ENCODE measurements around the gene DVL1.
"Not testable (repeated sequence)": the region's sequence is repeated elsewhere in the genome, so short reads cannot be mapped to it uniquely, and the experiment has no call there.

The DVL1 gene

DNA sequence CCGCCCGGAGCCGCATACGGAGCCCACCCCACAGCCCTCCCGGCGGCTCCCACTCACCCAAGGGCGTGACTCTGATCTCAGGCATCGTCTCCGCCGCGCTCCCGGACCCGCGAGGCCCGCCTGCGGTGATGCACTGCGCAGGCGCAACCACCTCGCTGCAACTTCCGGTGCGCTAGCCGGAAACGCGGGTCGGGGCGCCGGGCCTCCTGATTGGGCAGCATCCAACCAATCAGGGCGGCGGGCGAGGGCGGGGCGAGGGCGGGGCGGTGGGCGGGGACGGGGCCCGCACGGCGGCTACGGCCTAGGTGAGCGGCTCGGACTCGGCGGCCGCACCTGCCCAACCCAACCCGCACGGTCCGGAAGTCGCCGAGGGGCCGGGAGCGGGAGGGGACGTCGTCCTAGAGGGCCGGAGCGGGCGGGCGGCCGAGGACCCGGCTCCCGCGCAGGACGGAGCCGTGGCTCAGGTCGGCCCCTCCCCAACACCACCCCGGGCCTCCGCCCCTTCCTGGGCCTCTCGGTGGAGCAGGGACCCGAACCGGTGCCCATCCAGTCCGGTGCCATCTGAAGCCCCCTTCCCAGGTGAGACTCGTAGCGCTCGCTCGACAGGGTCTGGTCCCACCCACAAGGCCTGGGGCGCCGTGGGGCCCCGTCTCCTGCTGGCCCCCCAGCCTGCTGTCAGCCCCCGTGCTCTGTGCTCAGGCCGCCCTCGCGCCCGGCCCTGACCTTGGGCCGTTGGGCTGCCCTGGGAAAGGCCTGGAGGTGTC lies 24.5 kb downstream of the DVL1 start, which contains the start of the genes CPTP and INTS11:
TSS of gene CPTP (plus strand) at position 279 of the 764 bp plus-strand sequence. CDS start 2,109 bp downstream, outside the sequence.
TSS of gene INTS11 (minus strand) at position 137 of the 764 bp plus-strand sequence. CDS start at position 85, 52 bp downstream.
- peak; percentile 41 for DNase-seq (ENCODE audit: low read depth)

GRCh38 chr1:1324084-1324523 lies 25.1 kb downstream of the DVL1 start:
- no peak for DNase-seq (ENCODE audit: low read depth)

DNA sequence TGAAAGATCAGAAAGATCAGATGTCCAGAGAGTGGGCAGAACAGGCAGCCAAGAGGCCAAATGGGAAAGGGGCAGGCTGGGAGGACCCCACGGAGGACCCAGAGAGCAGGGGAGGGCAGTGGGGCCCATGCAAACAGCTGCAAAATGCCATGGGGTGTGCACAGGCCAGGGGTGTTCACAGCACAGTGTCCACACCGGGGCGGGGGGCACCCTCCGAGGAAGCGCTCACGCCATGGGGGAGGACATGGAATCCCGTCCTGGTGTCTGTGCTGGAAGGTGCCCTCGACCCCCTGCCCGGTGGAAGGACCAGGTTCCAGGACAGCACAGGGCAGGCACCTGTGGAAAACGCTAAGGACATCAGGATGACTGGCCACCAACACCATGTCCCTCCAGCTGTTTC lies 26.3 kb downstream of the DVL1 start:
- DNase-seq (ENCODE audit: low read depth), result no peak

DNA sequence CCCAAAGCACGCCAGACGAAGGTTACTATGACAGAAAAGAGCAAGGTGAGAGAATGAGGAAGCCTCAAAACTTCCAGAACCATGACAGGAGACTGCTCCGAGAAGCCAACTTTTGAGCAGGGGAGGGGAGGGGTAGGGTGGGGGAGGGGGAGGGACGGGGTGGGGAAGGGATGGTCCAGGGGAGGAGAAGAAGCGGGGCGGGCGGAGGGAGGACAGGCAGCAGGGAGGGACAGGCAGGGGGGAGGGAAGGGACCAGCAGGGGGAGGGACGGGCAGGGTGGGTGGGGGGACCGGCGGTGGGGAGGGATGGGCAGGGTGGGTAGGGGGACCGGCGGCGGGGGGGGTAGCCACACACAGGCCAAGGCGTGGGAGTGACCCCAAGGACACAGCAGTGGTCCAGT lies 26.8 kb downstream of the DVL1 start:
- DNase-seq (ENCODE audit: low read depth), result no peak

DNA sequence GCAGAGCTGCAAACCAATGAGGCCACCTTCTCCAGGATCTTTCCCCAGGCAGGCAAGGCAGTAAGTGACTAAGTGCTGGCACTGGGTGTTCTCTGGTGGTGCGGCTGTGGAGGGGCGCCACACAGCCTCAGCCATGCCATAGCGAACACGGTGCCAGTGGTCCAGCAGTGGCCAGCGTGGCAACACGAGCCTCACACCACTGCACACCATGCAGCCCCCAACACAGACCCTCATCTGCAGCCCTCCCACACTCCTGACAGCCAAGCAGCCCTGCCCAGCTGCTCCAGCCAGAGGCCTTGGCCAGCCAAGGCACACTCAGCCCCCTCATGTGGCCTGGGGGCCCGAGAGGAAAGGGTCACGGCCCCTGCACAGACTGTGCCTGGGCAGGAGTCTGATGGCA lies 27.7 kb downstream of the DVL1 start:
- DNase-seq (ENCODE audit: low read depth), result no peak

GRCh38 chr1:1320666-1321448 lies 28.4 kb downstream of the DVL1 start:
- no peak for DNase-seq (ENCODE audit: low read depth)

DNA sequence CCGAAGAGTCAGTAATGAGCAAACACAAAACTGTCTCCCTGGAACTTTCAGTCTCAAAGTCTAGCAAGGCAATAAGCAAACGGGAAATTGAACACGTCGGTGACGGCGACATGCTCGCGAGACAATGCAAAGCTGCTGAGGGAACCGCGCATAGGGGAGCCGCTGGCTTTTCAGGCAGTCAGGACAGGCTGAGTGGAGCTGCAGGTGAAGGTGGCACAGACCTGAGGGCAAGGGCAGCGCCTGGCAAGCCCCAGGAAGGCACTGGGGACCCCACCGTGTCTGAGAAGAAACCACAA lies 29.6 kb downstream of the DVL1 start:
- DNase-seq (ENCODE audit: low read depth), result no peak

GRCh38 chr1:1318777-1319645 lies 30.2 kb downstream of the DVL1 start:
- DNase-seq (ENCODE audit: low read depth), result no peak

DNA sequence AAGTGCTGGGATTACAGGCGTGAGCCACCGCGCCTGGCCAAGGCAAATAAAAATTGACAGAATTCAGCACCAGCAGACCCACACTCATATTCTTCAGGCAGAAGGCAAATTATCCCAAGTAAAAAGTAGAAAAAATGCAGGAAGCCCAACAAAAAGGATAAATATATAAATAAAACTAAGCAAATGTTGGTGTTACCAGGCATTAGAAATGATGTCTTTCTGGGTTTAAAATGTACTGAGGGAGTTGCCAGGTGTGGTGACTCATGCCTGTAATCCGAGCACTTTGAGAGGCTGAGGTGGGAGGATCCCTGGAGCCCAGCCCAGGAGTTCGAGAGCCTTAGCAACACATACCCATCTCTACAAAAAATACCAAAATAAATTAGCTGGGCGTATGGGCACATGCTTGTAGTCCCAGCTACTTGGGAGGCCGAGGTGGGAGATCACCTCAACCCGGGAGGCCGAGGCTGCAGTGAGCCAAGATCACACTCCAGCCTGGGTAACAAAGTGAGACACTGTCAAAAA lies 31.0 kb downstream of the DVL1 start:
- DNase-seq (ENCODE audit: low read depth), result peak; percentile 86

DNA sequence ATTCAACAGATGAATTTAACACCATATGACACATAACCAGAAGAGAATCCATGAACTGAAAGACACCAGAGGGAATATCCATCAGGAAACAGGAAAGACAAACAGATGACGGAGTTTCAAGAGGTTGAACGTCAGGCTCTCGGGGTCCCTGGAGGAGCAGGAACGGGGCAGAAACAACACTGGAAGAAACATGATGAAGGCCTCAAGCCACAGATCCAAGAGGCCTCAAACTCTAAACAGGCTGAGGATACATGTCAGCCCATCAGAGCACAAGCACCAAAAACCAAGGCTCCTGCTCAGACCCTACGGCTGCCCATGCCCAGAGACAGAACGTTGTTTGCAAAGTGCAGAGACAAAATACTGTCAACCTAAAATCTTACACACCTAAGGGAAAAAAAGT lies 31.8 kb downstream of the DVL1 start:
- no peak for DNase-seq (ENCODE audit: low read depth)

- DNase-seq (ENCODE audit: low read depth), result not testable (repeated sequence)
These were observed 33.0 kb downstream of the DVL1 start for GRCh38 chr1:1316199-1316598.

GRCh38 chr1:1315435-1315954 lies 33.7 kb downstream of the DVL1 start:
- no peak for DNase-seq (ENCODE audit: low read depth)

DNA sequence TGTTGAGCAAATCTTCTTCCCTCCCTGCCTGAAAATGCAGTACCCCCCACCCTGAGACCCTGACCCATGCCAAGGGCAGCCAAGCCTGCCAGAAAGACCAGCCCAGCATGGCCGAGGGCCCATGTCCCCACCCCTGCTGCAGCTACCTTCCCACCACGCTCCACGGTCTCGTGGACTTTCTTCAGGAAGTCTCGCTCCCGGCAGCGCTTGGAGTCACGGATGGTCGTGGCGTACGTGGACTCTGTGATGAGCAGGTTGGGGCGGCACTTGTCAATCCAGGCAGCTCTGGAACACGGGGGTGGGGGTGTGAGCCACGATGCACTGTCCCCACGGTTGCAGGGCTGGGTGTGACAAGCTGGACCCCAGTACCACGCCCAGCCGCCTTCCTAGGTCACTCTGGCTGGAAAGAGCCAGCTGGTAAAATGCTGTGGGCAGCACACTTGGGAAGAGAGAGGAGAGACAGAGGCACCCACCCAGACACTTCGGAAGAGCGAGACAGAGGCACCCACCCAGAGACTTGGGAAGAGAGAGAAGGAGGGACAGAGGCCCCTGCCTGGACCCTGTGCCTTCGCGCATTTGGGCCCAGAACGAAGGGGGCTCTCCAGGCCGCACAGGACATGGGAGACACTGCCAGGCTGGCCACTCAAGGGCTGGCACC lies 34.4 kb downstream of the DVL1 start:
- DNase-seq (ENCODE audit: low read depth), result no peak

GRCh38 chr1:1314237-1314586 lies 35.0 kb downstream of the DVL1 start:
- DNase-seq (ENCODE audit: low read depth), result no peak

- DNase-seq (ENCODE audit: low read depth), result no peak
These were observed 35.5 kb downstream of the DVL1 start for GRCh38 chr1:1313500-1314236.

DNA sequence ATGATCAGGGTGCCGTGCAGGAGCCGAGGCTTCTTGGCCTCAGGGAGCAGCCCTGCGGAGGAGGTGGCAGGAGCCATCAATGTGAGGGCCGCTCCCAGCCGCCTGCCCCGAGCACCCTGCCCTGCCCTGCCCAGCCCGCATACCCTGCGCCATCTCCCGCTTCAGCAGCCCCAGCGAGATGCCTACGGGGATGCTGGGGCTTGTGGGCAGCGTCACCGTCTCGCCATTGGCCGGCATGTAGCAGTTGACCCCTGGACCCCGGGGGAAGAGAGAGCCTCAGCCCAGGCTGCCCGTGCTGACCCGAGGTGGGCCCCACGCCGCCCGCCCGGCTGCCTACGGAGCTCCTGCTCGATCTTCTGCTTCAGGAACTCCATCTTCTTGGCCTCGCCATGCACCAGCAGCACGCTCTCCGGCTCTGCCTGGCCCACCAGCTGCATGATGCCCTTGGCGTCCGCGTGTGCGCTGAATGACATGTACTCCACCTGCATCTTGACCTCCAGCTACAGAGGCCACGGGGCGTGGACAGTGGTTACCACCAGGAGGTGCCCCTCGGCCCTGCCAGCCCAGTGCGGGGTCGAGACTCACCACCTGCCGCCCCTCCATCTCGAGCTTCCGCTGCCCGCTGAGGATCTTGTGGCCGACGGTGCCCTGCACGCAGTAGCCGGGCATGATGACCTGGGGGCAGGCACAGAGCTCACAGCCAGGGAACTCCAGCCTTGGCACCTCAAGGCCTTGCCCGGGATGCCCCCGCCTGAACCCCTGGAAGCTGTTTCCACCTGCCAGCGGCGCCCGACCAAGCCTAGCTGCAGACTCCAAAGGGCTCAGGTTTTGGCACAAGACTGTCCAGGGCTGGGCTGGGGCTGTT lies 36.5 kb downstream of the DVL1 start:
- DNase-seq (ENCODE audit: low read depth), result no peak

- no peak for DNase-seq (ENCODE audit: low read depth)
These were observed 37.8 kb downstream of the DVL1 start for GRCh38 chr1:1311107-1312104.

DNA sequence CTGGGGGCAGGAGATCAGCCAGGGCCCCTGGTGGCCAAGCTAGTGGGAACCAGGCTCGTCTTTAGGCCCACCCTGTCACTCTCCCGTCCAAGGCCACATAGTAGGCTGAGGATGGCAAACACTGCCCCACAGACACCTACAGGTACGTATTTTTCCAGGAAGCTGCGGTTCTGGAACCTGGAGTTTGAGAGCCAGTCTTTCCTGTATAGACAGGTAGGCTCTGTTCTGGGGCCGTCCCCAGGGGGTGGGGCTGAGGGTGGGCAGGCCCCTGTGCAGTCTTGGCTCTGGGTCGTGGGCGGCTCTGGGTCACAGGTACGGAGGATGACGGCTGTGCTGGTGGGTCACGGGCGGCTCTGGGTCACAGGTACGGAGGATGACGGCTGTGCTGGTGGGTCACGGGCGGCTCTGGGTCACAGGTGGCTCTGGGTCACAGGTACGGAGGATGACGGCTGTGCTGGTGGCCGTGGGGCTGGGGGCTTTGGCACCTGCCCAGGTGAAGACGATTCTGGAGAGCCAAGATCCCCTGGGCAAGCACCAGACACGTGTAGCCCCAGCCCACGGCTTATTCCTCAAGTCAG lies 38.7 kb downstream of the DVL1 start:
- no peak for DNase-seq (ENCODE audit: low read depth)

All from non-pigmented ciliary epithelial cell (primary cell).